A673 (cell line): ENCODE results near the gene COL5A2. TPM values are rescaled to one million over a fixed set of nuclear protein-coding genes. Genes with fewer than 3 reads are reported as not detected.

ENCODE experiments used
- BruUV-seq: library from RNA; stranded (reverse); fragments of 400-500 nt; replicated peaks from 2 replicates; lab custom pipeline; 2021; lab: Mats Ljungman, UMichigan
- CTCF ChIA-PET: fragments of 300-600 bp; sonication (Branson Sonifier 250); formaldehyde crosslinking; loops from one replicate; lab custom pipeline; 2022; ENCODE audit warnings: antibody characterized with exemption; lab: Charles Lee
- POLR2A ChIA-PET: fragments of 300-600 bp; sonication (Branson Sonifier 250); formaldehyde crosslinking; loops from one replicate; lab custom pipeline; 2022; ENCODE audit warnings: antibody characterized with exemption; ENCODE audit not compliant: low non-redundant PET; lab: Charles Lee
- DNase-seq: peaks from one replicate; pipeline ENCODE4 v3.0.0-alpha.2; 2015; ENCODE audit warnings: low spot score
- H3K27ac ChIP-seq: fragments of 200-600 bp; sonication (generic); 2 replicates; pipeline ENCODE4 v1.5.1; 2016; ENCODE audit warnings: mixed run types, low read depth, mild to moderate bottlenecking, mixed read lengths, antibody characterized with exemption, low read length; ENCODE audit not compliant: poor library complexity, severe bottlenecking
- H3K27me3 ChIP-seq: fragments of 200-600 bp; sonication (generic); replicated peaks from 2 replicates; pipeline ENCODE4 v1.6.1; 2017; ENCODE audit warnings: mixed run types, low read depth, mild to moderate bottlenecking, mixed read lengths, antibody characterized with exemption, low read length; ENCODE audit not compliant: insufficient read depth, poor library complexity
- H3K36me3 ChIP-seq: fragments of 200-600 bp; sonication (generic); 2 replicates; pipeline ENCODE4 v1.6.1; 2016; ENCODE audit warnings: mixed run types, mild to moderate bottlenecking, mixed read lengths, antibody characterized with exemption, low read length; ENCODE audit not compliant: insufficient read depth, poor library complexity, severe bottlenecking
- H3K4me1 ChIP-seq: fragments of 200-600 bp; sonication (generic); 2 replicates; pipeline ENCODE4 v1.6.1; 2017; ENCODE audit warnings: mixed run types, mild to moderate bottlenecking, mixed read lengths, antibody characterized with exemption, low read length; ENCODE audit not compliant: insufficient read depth, poor library complexity, severe bottlenecking
- H3K4me3 ChIP-seq: fragments of 200-600 bp; sonication (generic); 2 replicates; pipeline ENCODE4 v1.5.1; 2016; ENCODE audit warnings: low read depth, mixed run types, mild to moderate bottlenecking, mixed read lengths, low read length; ENCODE audit not compliant: poor library complexity, severe bottlenecking
- H3K9me3 ChIP-seq: fragments of 200-600 bp; sonication (generic); 2 replicates; pipeline ENCODE4 v1.6.1; 2016; ENCODE audit warnings: mixed run types, low read depth, mild to moderate bottlenecking, mixed read lengths, antibody characterized with exemption, low read length; ENCODE audit not compliant: poor library complexity, severe bottlenecking
- CTCF ChIP-seq: fragments of 300-800, 200-600 bp; sonication (generic); conservative IDR thresholded peaks from 2 replicates; pipeline ENCODE4 v1.5.1; 2017; ENCODE audit warnings: low read depth, mild to moderate bottlenecking, antibody characterized with exemption, low read length, moderate library complexity, mixed read lengths
- EZH2 ChIP-seq: fragments of 200-600 bp; sonication (generic); IDR thresholded peaks from 2 replicates; pipeline ENCODE4 v1.6.1; 2017; ENCODE audit warnings: borderline replicate concordance, low read depth, mild to moderate bottlenecking, mixed read lengths, antibody characterized with exemption, low read length; ENCODE audit not compliant: poor library complexity, severe bottlenecking
- intact Hi-C: fragments of 100-400 bp; cut with micrococcal nuclease; formaldehyde crosslinking; loops from one replicate; pipeline ENCODE4 v1.10.0; 2022; ENCODE audit not compliant: unreplicated experiment
- total RNA-seq: library from RNA; stranded (reverse); gene quantifications from 2 replicates; pipeline ENCODE4 v1.2.3, GENCODE V29; 2021

The COL5A2 gene
- total RNA-seq, 1 experiment from 2014 or later: 92.2 TPM

GRCh38 chr2:189152483-189152882, 27.1 kb downstream of the COL5A2 start:
- no peaks in the 10 kb centered on the region for H3K27me3 ChIP-seq
- TF ChIP-seq CTCF (no peak), EZH2 (no peak)
- BruUV-seq: no TSS peak
- H3K27ac ChIP-seq: no peak overlapping the region
- POLR2A ChIA-PET: no interaction called here
- H3K36me3 ChIP-seq: no peaks in the 10 kb centered on the region
- H3K4me1 ChIP-seq: peaks cover 37% of the 10 kb centered on the region
- CTCF ChIA-PET: interaction anchor here (0.6 kb wide), 1 partner anchor 9 kb away, joined by 3 read pairs; no protein-coding TSS in a partner anchor
- intact Hi-C loops: no loop called here
- DNase-seq: no peak
- H3K4me3 ChIP-seq: no peak overlapping the region
- no peaks in the 10 kb centered on the region for H3K9me3 ChIP-seq

GRCh38 chr2:189151906-189152305, 27.7 kb downstream of the COL5A2 start:
- BruUV-seq: no TSS peak
- no peaks in the 10 kb centered on the region for H3K36me3 ChIP-seq
- no peak for DNase-seq
- peaks cover 35% of the 10 kb centered on the region for H3K4me1 ChIP-seq
- H3K27me3 ChIP-seq: no peaks in the 10 kb centered on the region
- no peaks in the 10 kb centered on the region for H3K9me3 ChIP-seq
- no peak overlapping the region for H3K27ac ChIP-seq
- H3K4me3 ChIP-seq: no peak overlapping the region
- ChIA-PET POLR2A (no interaction called here), CTCF (no interaction called here)
- TF ChIP-seq EZH2 (no peak), CTCF (no peak)
- intact Hi-C loops: no loop called here

GRCh38 chr2:189150033-189150432, 29.5 kb downstream of the COL5A2 start:
- BruUV-seq: no TSS peak
- Histone ChIP-seq H3K27me3 (no peaks in the 10 kb centered on the region), H3K4me1 (peaks cover 54% of the 10 kb centered on the region), H3K4me3 (no peak overlapping the region), H3K27ac (peak overlapping the region; percentile 5), H3K9me3 (no peaks in the 10 kb centered on the region), H3K36me3 (no peaks in the 10 kb centered on the region)
- CTCF ChIA-PET: no interaction called here
- no peak for DNase-seq
- TF ChIP-seq EZH2: no peak
- TF ChIP-seq CTCF: no peak
- POLR2A ChIA-PET: no interaction called here
- intact Hi-C loops: no loop called here
